Measurements from ENCODE around the gene TUT4.

The TUT4 gene

DNA sequence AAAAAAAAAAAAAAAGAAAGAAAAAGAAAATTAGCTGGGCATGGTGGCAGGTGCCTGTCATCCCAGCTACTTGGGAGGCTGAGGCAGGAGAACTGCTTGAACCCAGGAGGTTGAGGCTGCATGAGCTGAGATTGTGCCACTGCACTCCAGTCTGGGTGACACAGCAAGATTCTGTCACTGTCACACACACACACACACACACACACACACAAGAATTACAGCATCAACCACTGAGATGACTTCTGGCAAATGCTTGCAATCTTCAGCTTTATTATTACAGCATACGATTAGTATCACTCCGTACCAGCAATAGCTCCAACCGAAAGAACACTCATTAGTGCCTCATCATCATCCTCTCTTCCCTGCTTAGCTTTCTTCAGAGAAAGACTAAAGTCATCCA, 153.3 kb downstream of the TUT4 start:
- no peak for DNase-seq

DNA sequence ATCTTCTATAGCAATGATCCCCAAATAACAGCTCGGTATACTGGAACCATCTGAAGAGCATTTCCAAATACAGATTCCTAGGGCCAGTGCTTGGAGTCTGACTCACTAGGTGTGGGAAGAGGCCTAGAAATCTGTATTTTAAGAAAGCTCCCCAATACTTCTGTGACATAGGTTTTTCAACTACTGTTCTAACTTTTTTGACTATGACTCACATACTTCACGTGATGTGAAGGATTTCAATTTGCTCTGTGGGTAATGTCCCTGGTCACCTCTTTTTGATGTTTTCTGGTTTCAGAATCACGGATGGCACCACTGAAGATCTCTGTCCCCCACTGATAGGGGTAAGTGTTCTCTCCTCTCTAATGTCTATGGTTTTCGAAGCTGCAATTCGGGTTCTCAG, 159.7 kb downstream of the TUT4 start:
- DNase-seq: no peak

DNA sequence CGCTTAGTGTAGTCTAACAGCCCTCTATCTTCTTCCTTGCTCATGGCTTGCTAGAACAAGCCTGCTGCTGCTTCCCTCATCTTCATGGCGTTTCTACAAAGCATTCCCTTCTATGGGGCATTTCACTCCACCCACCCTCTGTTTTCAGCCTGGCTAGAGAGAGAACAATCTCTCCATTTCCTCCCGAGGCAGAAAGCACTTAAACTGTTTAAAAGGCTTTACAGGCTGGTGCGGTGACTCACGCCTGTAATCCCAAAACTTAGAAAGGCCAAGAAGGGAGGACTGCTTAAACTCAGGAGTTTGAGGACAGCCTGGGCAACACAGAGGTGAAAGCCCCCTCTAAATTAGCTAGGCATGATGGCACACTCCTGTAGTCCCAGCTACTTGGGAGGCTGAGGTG, 166.4 kb downstream of the TUT4 start:
- no peak for DNase-seq

DNA sequence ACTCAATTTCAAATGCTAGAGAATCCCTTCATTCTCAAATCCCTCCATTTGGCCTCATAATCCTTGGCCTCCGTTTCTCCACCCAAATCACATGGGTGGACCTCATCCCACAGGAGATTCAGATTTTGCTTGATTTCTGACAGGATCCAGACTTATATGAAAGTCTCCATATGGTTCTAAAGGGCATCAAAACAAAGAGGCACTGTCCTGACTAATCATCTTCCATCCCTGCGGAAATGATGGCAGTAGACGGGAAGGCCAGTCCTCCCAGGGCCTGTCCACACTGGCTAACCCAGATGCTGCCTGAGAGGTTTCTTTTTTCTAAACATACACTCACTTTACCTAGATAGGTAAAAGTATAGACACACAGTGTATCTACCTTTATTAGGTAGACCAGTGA, 167.5 kb downstream of the TUT4 start:
- no peak for DNase-seq

Measured in NCI-H69 (cell line).